DMS53 (cell line): ENCODE measurements around the gene COL27A1.

Experiments used
- DNase-seq: peaks from one replicate; lab custom pipeline; 2025; lab: John Stamatoyannopoulos, UW

COL27A1 gene

DNA sequence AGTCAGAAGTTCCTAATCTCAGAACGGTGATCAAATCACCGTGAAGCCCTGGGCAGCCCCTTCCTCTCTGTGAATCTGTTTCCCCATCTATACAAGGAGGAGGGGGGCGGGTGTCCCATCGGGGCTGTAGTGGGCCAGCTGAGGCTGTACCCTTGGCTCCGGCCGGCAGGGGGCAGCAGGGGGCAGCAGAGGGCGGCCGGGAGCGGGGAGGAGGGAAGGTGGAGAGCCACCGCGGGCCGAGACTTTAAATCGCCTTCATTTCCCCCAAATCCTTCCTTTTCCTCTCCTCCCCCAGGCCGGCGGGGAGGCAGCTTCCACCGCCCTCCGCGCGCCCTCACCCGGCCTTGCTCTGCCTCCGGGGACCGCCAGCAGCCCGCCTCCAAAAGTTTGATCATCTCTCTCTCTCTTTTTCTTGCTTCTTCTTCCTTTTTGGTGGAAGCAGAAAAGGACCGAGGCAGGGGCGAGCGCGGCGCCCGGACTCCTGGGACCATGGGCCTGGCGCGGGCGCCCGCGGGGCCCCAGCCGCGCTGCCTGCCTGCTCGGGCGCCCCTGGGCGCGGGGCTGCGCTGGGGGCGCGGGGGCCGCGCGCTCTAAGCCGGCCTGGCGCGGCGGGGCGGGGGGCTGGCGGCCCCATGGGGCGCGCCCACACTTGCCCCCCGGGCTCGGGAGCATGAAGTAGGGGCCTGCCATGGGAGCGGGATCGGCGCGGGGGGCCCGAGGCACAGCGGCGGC lies at the start of gene COL27A1:
Gene COL27A1, plus strand, starts transcription at position 275 of the 732 bp plus-strand sequence. Its CDS starts 414 bp downstream, at position 689.
- DNase-seq = peak; percentile 73

DNA sequence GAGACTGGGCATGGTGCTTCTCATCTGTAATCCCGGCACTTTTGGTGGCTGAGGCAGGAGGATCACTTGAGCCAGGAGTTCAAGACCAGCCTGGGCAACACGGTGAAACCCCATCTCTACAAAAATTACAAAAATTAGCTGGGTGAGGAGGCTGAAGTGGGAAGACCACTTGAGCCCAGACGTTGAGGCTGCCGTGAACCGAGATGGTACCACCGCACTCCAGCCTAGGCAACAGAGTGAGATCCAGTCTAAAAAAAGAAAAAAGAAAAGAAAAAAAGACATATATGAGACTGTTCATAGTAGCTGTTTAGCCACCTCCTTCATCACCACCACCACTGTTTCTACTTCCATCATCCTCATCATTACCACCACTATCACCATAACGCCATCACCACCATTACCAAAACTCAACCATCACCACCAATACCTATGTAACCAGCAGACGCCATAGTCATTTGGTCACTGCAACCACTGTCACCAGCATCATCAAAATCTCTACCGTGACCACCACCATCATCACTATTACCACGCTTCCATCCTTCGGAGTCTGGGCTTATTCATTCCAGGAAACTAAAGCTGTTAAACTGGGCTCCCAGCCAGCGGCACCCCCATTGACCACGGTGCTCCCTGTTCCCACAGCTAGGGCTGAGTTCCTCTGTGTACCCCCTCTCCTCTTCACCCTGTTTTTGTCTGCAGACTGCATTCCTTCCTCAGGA lies 47.9 kb upstream of the COL27A1 start:
- no peak for DNase-seq

DNA sequence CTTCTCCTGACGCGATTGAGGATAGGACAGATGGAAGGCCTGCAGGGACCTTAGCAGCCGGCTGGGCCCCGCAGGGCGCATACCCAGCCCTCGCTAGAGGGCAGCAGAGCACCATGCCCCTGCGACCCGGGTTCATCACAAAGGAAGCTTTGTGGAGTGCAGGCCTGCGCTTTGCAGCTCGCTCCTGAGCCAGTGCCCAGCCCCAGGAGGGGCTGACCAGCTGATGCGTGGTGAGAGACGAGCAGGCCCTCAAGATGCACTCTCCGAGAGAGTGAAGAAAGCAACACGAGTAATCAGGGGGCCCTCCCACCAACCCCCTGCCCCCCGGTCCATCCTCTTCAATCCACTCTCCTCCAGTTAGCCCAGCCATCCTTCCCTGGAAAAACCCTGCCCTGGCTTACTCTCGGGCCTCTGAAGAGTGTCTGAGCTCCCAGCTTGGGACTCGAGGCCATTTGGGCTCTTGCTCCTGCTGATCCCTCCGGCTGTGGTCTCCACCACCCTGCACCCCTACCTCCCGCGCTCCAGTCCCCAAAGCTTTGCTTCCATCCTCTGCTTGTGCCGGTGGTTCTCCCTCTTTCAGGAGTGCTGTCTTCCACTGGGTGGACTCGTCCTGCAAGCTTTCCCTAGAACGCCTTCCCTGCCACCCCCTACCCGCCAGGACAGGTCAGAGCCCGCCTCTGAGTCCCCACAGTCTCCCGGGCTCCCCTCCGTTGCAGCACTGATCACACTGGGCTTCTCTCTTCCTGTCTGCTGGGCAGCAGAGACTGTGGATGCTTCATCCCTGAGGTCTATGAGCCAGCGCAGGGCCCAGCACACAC lies 47.1 kb upstream of the COL27A1 start:
- peak; percentile 82 for DNase-seq

- DNase-seq = no peak
These were observed 46.2 kb upstream of the COL27A1 start for GRCh38 chr9:114109124-114109523.

- no peak for DNase-seq
These were observed 45.2 kb upstream of the COL27A1 start for GRCh38 chr9:114110180-114110579.

DNA sequence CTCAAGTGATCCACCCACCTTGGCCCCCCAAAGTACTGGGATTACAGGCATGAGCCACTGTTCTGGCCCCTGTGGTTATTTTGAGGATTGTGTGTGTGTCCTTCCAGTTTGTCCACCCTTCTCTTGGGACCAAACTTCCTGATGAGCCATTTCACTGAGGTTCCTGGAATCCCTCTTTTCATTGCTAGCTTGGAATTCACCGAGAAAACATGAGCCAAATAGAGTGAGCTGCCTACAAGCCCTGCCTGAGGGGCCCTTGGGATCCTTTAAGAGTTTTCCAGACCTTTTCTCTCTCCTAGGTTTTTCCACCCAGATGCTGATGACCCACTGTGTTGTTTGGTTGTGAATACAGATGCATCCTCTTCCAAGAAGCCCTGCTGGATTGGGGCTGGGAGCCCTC lies 43.0 kb upstream of the COL27A1 start:
- DNase-seq = no peak

GRCh38 chr9:114112778-114113584 lies 42.4 kb upstream of the COL27A1 start:
- no peak for DNase-seq

DNA sequence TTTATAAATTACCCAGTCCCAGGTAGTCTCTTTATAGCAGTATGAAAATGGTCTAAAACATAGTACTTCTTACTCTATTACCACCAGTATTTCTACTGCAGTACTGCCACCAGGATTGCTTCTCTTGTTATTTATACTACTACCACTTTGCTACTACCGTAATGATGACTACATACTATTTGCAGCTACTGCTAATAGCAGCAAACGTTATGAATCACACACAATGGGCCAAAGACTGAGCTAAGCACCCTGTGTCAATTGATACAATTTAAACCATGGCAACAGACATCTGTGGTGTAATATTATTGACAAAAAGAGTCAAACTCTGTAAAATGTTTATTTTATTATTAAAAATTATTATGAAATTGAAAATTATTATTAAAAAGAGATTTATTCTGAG lies 41.0 kb upstream of the COL27A1 start:
- no peak for DNase-seq

DNA sequence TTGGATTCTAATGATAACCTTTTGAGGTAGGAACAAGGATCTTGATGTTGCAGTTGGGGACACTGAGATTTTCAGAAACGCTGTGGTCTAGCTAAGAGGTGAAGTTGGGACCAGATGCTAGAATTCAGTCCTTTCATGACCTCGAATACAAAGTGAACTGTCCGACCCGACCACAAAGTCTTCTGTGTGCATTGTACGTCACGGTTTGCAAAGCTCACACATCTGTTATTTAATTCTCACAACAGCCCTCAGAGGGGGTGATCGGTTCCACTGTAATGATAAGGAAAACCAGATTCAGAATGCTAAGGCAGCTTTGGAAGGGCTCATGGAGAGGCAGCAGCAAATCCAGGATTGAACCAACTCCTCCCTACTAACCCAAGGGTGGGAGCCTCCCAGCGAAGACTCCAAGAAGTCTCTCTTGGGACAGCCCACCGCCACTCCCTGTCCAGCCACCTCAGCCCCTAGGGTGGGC lies 39.6 kb upstream of the COL27A1 start:
- no peak for DNase-seq

DNA sequence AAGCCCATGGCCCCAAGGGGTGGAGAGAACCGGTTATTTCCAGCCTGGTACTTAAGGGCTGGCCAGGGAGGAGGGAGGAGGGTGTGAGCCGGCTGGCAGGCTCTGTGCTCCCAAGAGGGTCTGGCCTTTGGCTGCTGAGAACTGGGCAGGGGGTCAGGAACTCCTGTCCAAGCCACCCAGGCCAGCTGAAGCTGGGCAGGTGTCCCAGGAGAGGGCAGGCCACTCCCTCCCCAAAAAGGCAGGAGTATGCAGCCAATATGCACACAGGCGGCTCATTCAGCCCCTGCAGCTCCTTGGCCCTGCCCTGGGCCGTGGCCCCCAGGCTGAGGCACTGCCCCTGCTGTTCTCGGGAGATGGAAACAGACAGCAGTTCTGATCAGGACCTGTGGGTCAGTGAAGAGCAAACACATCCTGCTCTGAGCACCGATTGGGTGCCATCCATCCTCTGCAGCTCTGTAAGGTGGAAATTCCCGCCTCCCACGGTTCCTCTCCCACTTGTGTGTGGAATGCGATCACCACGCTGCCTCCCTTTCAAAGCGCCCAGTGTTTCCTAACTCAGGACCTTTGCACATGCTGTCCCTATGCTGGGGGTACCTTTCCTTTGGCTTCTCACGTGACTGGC lies 39.1 kb upstream of the COL27A1 start:
- no peak for DNase-seq

GRCh38 chr9:114117614-114117995 lies 37.7 kb upstream of the COL27A1 start:
- DNase-seq = no peak

- DNase-seq = peak; percentile 56
These were observed 37.1 kb upstream of the COL27A1 start for GRCh38 chr9:114117996-114118830.

GRCh38 chr9:114119242-114120191 lies 35.8 kb upstream of the COL27A1 start:
- DNase-seq = no peak

DNA sequence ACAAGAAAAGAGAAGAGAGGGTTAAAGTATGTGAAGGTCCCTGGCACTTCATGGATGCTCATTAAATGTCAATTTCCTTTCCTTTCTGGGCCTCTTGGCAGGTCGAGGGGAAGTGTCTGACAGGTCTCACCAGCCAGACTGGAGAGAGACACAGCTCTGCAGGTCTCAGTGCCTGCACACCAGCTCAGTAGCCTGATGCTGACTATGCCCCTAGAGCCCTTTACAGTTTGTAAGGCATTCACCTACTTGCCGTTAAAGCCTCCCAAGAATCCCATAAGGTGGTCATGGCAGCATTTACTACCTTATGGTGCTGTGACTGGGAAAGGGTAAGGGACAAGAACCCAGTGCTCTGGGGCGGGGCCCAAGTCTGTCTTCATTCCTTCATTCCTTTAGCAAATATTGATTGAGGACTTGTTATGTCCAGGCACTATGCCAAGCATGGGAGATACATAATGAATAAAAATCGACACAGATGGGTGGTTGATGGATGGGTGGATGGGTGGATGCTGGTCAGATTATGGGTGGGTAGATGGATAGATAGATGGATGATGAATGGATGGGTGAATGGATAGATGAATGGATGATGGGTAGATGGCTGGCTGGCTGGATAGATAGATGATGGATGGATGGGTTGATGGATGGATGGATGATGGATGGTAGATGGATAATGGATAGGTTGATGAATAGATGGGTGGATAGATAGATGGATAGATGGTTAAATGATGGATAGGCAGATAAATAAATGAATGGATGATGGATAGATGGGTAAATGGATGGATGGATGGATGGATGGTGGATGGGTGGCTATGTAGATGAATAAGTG lies 34.9 kb upstream of the COL27A1 start:
- DNase-seq = no peak

DNA sequence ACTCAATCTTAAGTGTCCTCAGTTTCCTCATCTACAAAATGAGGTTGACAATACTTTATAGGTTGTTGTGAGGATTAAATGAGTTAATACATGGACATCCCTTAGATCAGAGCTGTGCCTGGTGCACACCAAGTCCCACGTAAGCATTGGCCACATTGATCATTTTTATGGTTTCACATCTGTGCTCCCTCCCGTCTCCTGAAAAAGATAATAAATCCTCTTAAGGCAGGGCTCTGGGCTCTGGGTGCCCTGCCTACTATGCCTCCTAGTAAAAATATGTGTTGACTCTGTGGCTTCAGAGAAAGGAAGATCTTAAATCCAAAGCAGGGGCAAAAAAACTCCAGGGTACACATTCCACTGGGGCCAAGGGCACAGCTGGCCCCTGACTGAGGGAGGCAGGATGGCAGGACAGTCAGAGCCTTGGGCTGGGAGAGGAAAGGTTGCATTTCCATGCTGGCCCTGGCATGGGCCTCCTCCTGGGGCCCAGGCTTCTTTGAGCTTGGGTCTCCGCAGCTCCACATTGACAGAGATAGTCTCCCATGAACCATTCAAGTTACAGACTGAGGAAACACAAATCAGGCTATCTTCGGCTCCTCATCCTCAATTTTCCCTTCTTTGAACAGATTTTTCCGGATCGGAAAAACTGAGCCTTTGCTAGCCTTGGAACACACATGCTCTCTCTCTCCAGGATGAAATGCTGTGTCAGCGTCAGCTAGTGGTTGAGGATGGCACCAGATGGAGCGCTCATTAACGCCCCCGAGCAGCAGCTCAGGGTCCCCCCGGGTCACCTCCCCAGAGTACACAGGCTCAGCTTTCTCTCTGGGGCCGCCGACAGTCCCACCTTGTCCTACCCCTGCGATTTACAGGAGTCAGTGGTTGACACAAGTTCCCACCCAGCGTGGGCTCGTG lies 33.9 kb upstream of the COL27A1 start:
- no peak for DNase-seq

GRCh38 chr9:114122136-114123027 lies 33.0 kb upstream of the COL27A1 start:
- DNase-seq = no peak
